ENCODE data around the gene TTC32.

Gene TTC32

GRCh38 chr2:19916385-19916950 lies 14.7 kb upstream of the TTC32 start:
- H3K4me1 Mint-ChIP-seq, result no peaks in the 10 kb centered on the region
- no peak for TF ChIP-seq CTCF (IDR thresholded peaks at IDR 0.05)
- DNase-seq, result no peak

GRCh38 chr2:19914266-19914975 lies 12.6 kb upstream of the TTC32 start:
- peaks cover 11% of the 10 kb centered on the region for H3K9me3 Mint-ChIP-seq
- no peaks in the 10 kb centered on the region for H3K27me3 Mint-ChIP-seq (ENCODE audit: low read depth, poor library complexity)
- no peaks in the 10 kb centered on the region for H3K4me1 Mint-ChIP-seq
- peaks cover 59% of the 10 kb centered on the region for H3K36me3 Mint-ChIP-seq (ENCODE audit: low read depth)
- TF ChIP-seq CTCF (IDR thresholded peaks at IDR 0.05), result no peak
- no peak overlapping the region for H3K4me3 Mint-ChIP-seq
- no peak overlapping the region for H3K27ac Mint-ChIP-seq
- DNase-seq, result no peak

More at GRCh38 chr2:19916385-19916950, 14.7 kb upstream of the TTC32 start:
- no peaks in the 10 kb centered on the region for H3K27me3 Mint-ChIP-seq (ENCODE audit: low read depth, poor library complexity)
- no peak overlapping the region for H3K27ac Mint-ChIP-seq
- peaks cover 71% of the 10 kb centered on the region for H3K36me3 Mint-ChIP-seq (ENCODE audit: low read depth)
- peaks cover 31% of the 10 kb centered on the region for H3K9me3 Mint-ChIP-seq
- H3K4me3 Mint-ChIP-seq, result no peak overlapping the region

GRCh38 chr2:19911808-19912509 lies 10.2 kb upstream of the TTC32 start:
- Mint-ChIP-seq H3K4me1 (no peaks in the 10 kb centered on the region), H3K9me3 (no peaks in the 10 kb centered on the region), H3K36me3 (ENCODE audit: low read depth) (peaks cover 36% of the 10 kb centered on the region), H3K27ac (no peak overlapping the region), H3K27me3 (ENCODE audit: low read depth, poor library complexity) (no peaks in the 10 kb centered on the region), H3K4me3 (no peak overlapping the region)
- TF ChIP-seq CTCF (IDR thresholded peaks at IDR 0.05), result no peak
- no peak for DNase-seq

GRCh38 chr2:19902216-19902740 lies 495 bp upstream of the TTC32 start:
- Mint-ChIP-seq H3K4me1 (peaks cover 43% of the 10 kb centered on the region), H3K36me3 (ENCODE audit: low read depth) (no peaks in the 10 kb centered on the region), H3K27ac (peak overlapping the region; percentile 100)

GRCh38 chr2:19900931-19901441 lies 797 bp downstream of the TTC32 start:
- H3K9me3 Mint-ChIP-seq, result no peaks in the 10 kb centered on the region
- no peak for DNase-seq
- TF ChIP-seq CTCF (IDR thresholded peaks at IDR 0.05), result no peak
- H3K36me3 Mint-ChIP-seq (ENCODE audit: low read depth), result no peaks in the 10 kb centered on the region
- peaks cover 53% of the 10 kb centered on the region for H3K4me1 Mint-ChIP-seq
- peaks cover 4% of the 10 kb centered on the region for H3K27me3 Mint-ChIP-seq (ENCODE audit: low read depth, poor library complexity)
- H3K4me3 Mint-ChIP-seq, result peak overlapping the region; percentile 93
- peak overlapping the region; percentile 100 for H3K27ac Mint-ChIP-seq

More at GRCh38 chr2:19902216-19902740, 495 bp upstream of the TTC32 start:
- H3K27me3 Mint-ChIP-seq (ENCODE audit: low read depth, poor library complexity), result peaks cover 4% of the 10 kb centered on the region
- TF ChIP-seq CTCF (IDR thresholded peaks at IDR 0.05), result no peak
- no peaks in the 10 kb centered on the region for H3K9me3 Mint-ChIP-seq
- peak overlapping the region; percentile 93 for H3K4me3 Mint-ChIP-seq
- DNase-seq, result no peak
